Loucy (cell line): Measurements from ENCODE around the gene CD28.

Experiments
- H2AFZ ChIP-seq: fragments of 200-600 bp; sonication (generic); 2 replicates; pipeline ENCODE4 v1.6.0; 2016; ENCODE audit warnings: antibody characterized with exemption, mild to moderate bottlenecking, low read length, moderate library complexity
- H3F3A ChIP-seq: fragments of 200-600 bp; 2 replicates; pipeline ENCODE4 v1.6.0; 2016; ENCODE audit warnings: antibody characterized with exemption, low read depth, mild to moderate bottlenecking
- H3K27me3 ChIP-seq: fragments of 200-600 bp; sonication (generic); 2 replicates; pipeline ENCODE4 v1.6.1; 2014; ENCODE audit warnings: low read length, mild to moderate bottlenecking; ENCODE audit not compliant: insufficient read depth, poor library complexity, severe bottlenecking
- H3K36me3 ChIP-seq: fragments of 200-600 bp; sonication (generic); 2 replicates; pipeline ENCODE4 v1.6.1; 2016; ENCODE audit warnings: low read length; ENCODE audit not compliant: insufficient read depth
- H3K4me1 ChIP-seq: fragments of 200-600 bp; sonication (generic); 2 replicates; pipeline ENCODE4 v1.5.1; 2014; ENCODE audit warnings: low read length, mild to moderate bottlenecking; ENCODE audit not compliant: insufficient read depth, poor library complexity, severe bottlenecking
- H3K4me2 ChIP-seq: fragments of 200-600 bp; sonication (generic); 2 replicates; pipeline ENCODE4 v1.6.0; 2014; ENCODE audit warnings: antibody characterized with exemption, low read length, low read depth, mild to moderate bottlenecking; ENCODE audit not compliant: poor library complexity, severe bottlenecking
- H3K4me3 ChIP-seq: fragments of 200-600 bp; sonication (generic); 2 replicates; pipeline ENCODE4 v1.5.1; 2014; ENCODE audit warnings: low read length, mild to moderate bottlenecking, mixed read lengths; ENCODE audit not compliant: poor library complexity, severe bottlenecking
- H3K79me2 ChIP-seq: fragments of 200-600 bp; sonication (generic); 2 replicates; pipeline ENCODE4 v1.6.1; 2014; ENCODE audit warnings: low read length; ENCODE audit not compliant: insufficient read depth
- H3K9ac ChIP-seq: fragments of 200-600 bp; sonication (generic); 2 replicates; pipeline ENCODE4 v1.6.0; 2014; ENCODE audit warnings: mild to moderate bottlenecking, low read depth, low read length, moderate library complexity; ENCODE audit not compliant: poor library complexity, severe bottlenecking
- H3K9me2 ChIP-seq: fragments of 200-600 bp; sonication (generic); replicated peaks from 2 replicates; pipeline ENCODE4 v1.6.1; 2016; ENCODE audit warnings: low read depth, low read length, mixed read lengths
- H3K9me3 ChIP-seq: fragments of 200-600 bp; sonication (generic); 2 replicates; pipeline ENCODE4 v1.6.1; 2014; ENCODE audit warnings: mild to moderate bottlenecking, antibody characterized with exemption, low read length, low read depth; ENCODE audit not compliant: insufficient read depth
- H4K20me1 ChIP-seq: fragments of 200-600 bp; sonication (generic); 2 replicates; pipeline ENCODE4 v1.6.0; 2014; ENCODE audit warnings: antibody characterized with exemption, low read length, mild to moderate bottlenecking; ENCODE audit not compliant: insufficient read depth, poor library complexity, severe bottlenecking
- EZH2phosphoT487 ChIP-seq: fragments of 200-600 bp; IDR thresholded peaks from 2 replicates; pipeline ENCODE4 v1.6.1; 2018; ENCODE audit warnings: antibody characterized with exemption, mild to moderate bottlenecking, moderate library complexity, borderline replicate concordance
- TF ChIP-seq, protein P1 (sequence below): fragments of 200-600 bp; sonication (generic); conservative IDR thresholded peaks from 2 replicates; pipeline ENCODE4 v1.5.1; 2014; ENCODE audit warnings: mild to moderate bottlenecking, antibody characterized with exemption, low read length

CD28 gene

DNA sequence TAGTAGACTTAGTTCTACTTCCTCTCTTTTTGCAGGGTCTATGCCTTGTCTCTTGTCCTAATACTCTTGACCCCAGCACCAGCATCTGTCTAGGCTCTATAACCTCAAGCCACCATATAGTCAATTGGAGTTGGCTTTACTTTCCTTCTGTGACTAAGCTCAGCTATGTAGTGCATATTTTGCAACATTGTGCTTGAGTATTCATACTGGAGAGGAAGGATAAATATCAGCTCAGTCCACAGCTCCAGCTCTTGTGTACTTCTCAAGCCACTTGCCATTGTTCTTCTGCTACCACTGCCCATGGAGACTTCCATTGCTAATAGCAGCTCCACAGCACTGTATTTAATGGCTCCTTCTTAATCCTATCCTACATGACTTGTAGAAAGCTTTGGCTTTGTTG, 35.5 kb upstream of the CD28 start:
- no peak for TF ChIP-seq EZH2phosphoT487
- TF ChIP-seq, protein P1, sequence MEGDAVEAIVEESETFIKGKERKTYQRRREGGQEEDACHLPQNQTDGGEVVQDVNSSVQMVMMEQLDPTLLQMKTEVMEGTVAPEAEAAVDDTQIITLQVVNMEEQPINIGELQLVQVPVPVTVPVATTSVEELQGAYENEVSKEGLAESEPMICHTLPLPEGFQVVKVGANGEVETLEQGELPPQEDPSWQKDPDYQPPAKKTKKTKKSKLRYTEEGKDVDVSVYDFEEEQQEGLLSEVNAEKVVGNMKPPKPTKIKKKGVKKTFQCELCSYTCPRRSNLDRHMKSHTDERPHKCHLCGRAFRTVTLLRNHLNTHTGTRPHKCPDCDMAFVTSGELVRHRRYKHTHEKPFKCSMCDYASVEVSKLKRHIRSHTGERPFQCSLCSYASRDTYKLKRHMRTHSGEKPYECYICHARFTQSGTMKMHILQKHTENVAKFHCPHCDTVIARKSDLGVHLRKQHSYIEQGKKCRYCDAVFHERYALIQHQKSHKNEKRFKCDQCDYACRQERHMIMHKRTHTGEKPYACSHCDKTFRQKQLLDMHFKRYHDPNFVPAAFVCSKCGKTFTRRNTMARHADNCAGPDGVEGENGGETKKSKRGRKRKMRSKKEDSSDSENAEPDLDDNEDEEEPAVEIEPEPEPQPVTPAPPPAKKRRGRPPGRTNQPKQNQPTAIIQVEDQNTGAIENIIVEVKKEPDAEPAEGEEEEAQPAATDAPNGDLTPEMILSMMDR: no peak
- H3K36me3 ChIP-seq: no peaks in the 10 kb centered on the region
- H3K9me3 ChIP-seq: no peaks in the 10 kb centered on the region
- H3F3A ChIP-seq: 0 out of 2 replicates have a peak, but pooled peaks cover 3% of the 10 kb centered on the region
- H3K79me2 ChIP-seq: no peaks in the 10 kb centered on the region
- no peak overlapping the region for H3K4me2 ChIP-seq
- H4K20me1 ChIP-seq: no peaks in the 10 kb centered on the region
- peaks cover 45% of the 10 kb centered on the region for H3K4me1 ChIP-seq
- H3K9ac ChIP-seq: no peak overlapping the region
- H3K4me3 ChIP-seq: no peak overlapping the region
- 0 out of 2 replicates have a peak, but pooled peaks cover 4% of the 10 kb centered on the region for H3K9me2 ChIP-seq
- no peak overlapping the region for H2AFZ ChIP-seq
- no peaks in the 10 kb centered on the region for H3K27me3 ChIP-seq

DNA sequence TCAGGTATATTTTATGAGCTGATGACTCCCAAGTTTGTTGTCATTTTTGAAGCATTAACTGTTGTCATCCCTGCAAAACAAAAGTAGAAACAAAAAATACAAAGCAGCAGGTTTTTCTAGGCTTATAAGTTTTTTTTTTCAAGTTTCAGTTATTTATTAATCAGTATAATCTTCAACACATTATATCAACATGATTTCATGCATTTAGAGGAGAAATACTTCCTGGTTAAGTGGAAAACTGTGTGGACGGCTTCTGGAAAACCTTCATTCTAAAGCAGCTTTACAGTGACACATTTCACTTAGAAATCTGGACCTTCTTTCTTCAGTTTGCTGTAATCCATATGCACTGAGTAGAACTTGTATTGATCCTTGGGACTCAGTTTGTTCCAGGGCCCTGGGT, 34.6 kb upstream of the CD28 start:
- Histone ChIP-seq H4K20me1 (no peaks in the 10 kb centered on the region), H3K9me3 (no peaks in the 10 kb centered on the region), H2AFZ (peak overlapping the region; percentile 38; the same call in 1 of the 2 replicates), H3K4me2 (no peak overlapping the region), H3K27me3 (no peaks in the 10 kb centered on the region), H3K36me3 (no peaks in the 10 kb centered on the region), H3K79me2 (no peaks in the 10 kb centered on the region), H3K9me2 (0 out of 2 replicates have a peak, but pooled peaks cover 4% of the 10 kb centered on the region), H3K4me3 (no peak overlapping the region), H3K9ac (no peak overlapping the region), H3K4me1 (peaks cover 50% of the 10 kb centered on the region), H3F3A (0 out of 2 replicates have a peak, but pooled peaks cover 3% of the 10 kb centered on the region)
- TF ChIP-seq, protein P1: no peak
- TF ChIP-seq EZH2phosphoT487: no peak

DNA sequence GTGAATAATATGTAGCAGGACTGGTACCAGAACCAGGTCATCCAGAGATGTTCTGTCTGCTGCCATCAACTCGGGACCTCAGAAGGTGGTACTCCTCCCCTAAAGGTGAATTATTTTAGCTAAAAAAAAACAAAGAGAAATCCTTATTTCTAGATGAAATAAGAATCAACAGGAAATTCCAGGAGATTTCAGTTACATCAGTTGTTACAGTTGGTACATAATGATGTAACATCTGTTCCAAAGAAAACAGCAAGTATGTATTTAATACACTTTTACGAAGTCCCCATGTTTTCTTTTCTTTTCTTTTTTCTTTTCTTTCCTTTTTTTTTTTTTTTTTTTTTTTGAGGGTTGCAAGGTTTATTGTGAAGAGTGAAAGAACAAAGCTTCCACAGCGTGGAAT, 33.6 kb upstream of the CD28 start:
- H3K4me1 ChIP-seq: peaks cover 45% of the 10 kb centered on the region
- no peaks in the 10 kb centered on the region for H3K9me3 ChIP-seq
- 0 out of 2 replicates have a peak, but pooled peaks cover 4% of the 10 kb centered on the region for H3K9me2 ChIP-seq
- H3K27me3 ChIP-seq: no peaks in the 10 kb centered on the region
- H3K4me2 ChIP-seq: no peak overlapping the region
- TF ChIP-seq, protein P1: no peak
- no peak for TF ChIP-seq EZH2phosphoT487
- no peaks in the 10 kb centered on the region for H3K36me3 ChIP-seq
- H2AFZ ChIP-seq: no peak overlapping the region
- no peak overlapping the region for H3K9ac ChIP-seq
- no peaks in the 10 kb centered on the region for H4K20me1 ChIP-seq
- 0 out of 2 replicates have a peak, but pooled peaks cover 3% of the 10 kb centered on the region for H3F3A ChIP-seq
- no peak overlapping the region for H3K4me3 ChIP-seq
- H3K79me2 ChIP-seq: no peaks in the 10 kb centered on the region
